GM23248 (cell line): ENCODE measurements around the gene PDRG1.

Source experiments
- EZH2 ChIP-seq: fragments of 200-600 bp; sonication (generic); IDR thresholded peaks from 2 replicates; pipeline ENCODE4 v1.6.1; 2018; ENCODE audit warnings: antibody characterized with exemption, mild to moderate bottlenecking; ENCODE audit not compliant: insufficient read depth, poor library complexity, severe bottlenecking
- EZH2phosphoT487 ChIP-seq: fragments of 200-600 bp; sonication (generic); IDR thresholded peaks from 2 replicates; pipeline ENCODE4 v1.6.1; 2018; ENCODE audit warnings: antibody characterized with exemption, moderate library complexity, mild to moderate bottlenecking, low read depth; ENCODE audit not compliant: insufficient read depth

GRCh38 chr20:31951530-31952453 lies at the start of gene PDRG1:
- TF ChIP-seq EZH2 (no peak), EZH2phosphoT487 (no peak)
